Measurements from ENCODE around the gene WDR91. TPM values are rescaled to one million over a fixed set of nuclear protein-coding genes. Genes with fewer than 3 reads are reported as not detected.
A peak's percentile ranks its signal among the peaks of the same experiment; 100 is the strongest.

WDR91 gene
- total RNA-seq, 1 donor from 2014 or later, result 14.5 TPM

GRCh38 chr7:135253851-135254771, 42.8 kb upstream of the WDR91 start:
- no peaks in the 10 kb centered on the region for H3K9me3 Mint-ChIP-seq
- no peaks in the 10 kb centered on the region for H3K36me3 Mint-ChIP-seq (ENCODE audit: low read depth)
- TF ChIP-seq, protein P1, sequence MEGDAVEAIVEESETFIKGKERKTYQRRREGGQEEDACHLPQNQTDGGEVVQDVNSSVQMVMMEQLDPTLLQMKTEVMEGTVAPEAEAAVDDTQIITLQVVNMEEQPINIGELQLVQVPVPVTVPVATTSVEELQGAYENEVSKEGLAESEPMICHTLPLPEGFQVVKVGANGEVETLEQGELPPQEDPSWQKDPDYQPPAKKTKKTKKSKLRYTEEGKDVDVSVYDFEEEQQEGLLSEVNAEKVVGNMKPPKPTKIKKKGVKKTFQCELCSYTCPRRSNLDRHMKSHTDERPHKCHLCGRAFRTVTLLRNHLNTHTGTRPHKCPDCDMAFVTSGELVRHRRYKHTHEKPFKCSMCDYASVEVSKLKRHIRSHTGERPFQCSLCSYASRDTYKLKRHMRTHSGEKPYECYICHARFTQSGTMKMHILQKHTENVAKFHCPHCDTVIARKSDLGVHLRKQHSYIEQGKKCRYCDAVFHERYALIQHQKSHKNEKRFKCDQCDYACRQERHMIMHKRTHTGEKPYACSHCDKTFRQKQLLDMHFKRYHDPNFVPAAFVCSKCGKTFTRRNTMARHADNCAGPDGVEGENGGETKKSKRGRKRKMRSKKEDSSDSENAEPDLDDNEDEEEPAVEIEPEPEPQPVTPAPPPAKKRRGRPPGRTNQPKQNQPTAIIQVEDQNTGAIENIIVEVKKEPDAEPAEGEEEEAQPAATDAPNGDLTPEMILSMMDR (conservative IDR thresholded peaks at IDR 0.05), result no peak
- peaks cover 14% of the 10 kb centered on the region for H3K4me1 Mint-ChIP-seq
- no peak for DNase-seq (ENCODE audit: low read depth, low spot score)
- no peaks in the 10 kb centered on the region for H3K27me3 Mint-ChIP-seq (ENCODE audit: low read depth)
- H3K27ac Mint-ChIP-seq (ENCODE audit: unreplicated experiment), result peak overlapping the region; percentile 71
- no peak overlapping the region for H3K4me3 Mint-ChIP-seq

DNA sequence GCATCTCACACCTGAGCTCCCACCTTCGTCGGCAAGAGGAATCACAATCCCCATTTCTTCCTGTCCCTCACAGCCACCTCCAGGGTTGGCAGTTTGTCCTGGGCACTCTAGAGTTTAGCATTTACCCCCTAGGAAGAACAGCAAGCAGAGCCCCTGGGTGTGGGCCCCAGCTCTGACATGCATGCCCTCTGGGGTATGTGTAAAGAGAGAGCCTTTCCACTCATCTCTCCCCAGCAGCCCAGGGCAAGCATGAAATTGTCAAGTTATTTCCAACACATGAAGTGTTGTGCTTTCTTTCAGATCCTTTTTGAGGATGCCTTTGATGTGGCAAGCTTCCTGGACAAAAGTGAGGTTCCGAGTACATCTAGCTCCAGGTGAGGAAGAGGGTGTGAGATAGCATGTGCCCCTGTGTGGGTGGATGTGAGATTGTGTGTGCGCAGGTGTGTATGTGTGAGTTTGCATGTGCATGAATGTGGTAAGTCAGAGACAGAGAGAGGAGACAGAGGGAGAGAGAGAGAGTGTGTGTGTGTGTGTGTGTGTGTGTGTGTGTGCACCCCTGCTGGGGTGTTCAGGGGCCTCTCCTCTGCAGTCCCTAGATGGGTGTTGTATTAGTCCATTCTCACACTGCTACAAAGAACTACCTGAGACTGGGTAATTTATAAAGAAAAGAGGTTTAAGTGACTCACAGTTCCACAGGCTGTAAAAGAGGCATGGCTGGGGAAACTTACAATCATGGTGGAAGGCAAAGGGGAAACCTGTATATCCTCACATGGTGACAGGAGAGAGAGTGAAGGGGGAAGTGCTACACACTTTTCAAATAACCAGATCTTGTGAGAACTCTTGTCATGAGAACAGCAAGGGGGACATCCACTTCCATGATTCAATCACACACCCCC, 40.4 kb upstream of the WDR91 start:
- Mint-ChIP-seq H3K9me3 (no peaks in the 10 kb centered on the region), H3K4me3 (no peak overlapping the region), H3K27me3 (ENCODE audit: low read depth) (no peaks in the 10 kb centered on the region), H3K36me3 (ENCODE audit: low read depth) (no peaks in the 10 kb centered on the region), H3K27ac (ENCODE audit: unreplicated experiment) (no peak overlapping the region), H3K4me1 (peaks cover 14% of the 10 kb centered on the region)
- no peak for DNase-seq (ENCODE audit: low read depth, low spot score)
- TF ChIP-seq, protein P1 (conservative IDR thresholded peaks at IDR 0.05), result no peak

GRCh38 chr7:135248546-135248945, 37.2 kb upstream of the WDR91 start:
- no peak overlapping the region for H3K4me3 Mint-ChIP-seq
- no peaks in the 10 kb centered on the region for H3K9me3 Mint-ChIP-seq
- TF ChIP-seq, protein P1 (conservative IDR thresholded peaks at IDR 0.05), result no peak
- H3K36me3 Mint-ChIP-seq (ENCODE audit: low read depth), result no peaks in the 10 kb centered on the region
- peaks cover under 1% of the 10 kb centered on the region for H3K27me3 Mint-ChIP-seq (ENCODE audit: low read depth)
- no peak overlapping the region for H3K27ac Mint-ChIP-seq (ENCODE audit: unreplicated experiment)
- H3K4me1 Mint-ChIP-seq, result peaks cover 3% of the 10 kb centered on the region
- DNase-seq (ENCODE audit: low read depth, low spot score), result no peak

GRCh38 chr7:135247746-135248471, 36.6 kb upstream of the WDR91 start:
- TF ChIP-seq, protein P1 (conservative IDR thresholded peaks at IDR 0.05), result no peak
- Mint-ChIP-seq H3K36me3 (ENCODE audit: low read depth) (no peaks in the 10 kb centered on the region), H3K4me3 (no peak overlapping the region), H3K4me1 (peaks cover 3% of the 10 kb centered on the region), H3K27ac (ENCODE audit: unreplicated experiment) (no peak overlapping the region), H3K9me3 (no peaks in the 10 kb centered on the region), H3K27me3 (ENCODE audit: low read depth) (peaks cover 3% of the 10 kb centered on the region)
- DNase-seq (ENCODE audit: low read depth, low spot score), result no peak

GRCh38 chr7:135246191-135246825, 35.0 kb upstream of the WDR91 start:
- peaks cover 4% of the 10 kb centered on the region for H3K4me1 Mint-ChIP-seq
- peaks cover 3% of the 10 kb centered on the region for H3K27me3 Mint-ChIP-seq (ENCODE audit: low read depth)
- no peaks in the 10 kb centered on the region for H3K36me3 Mint-ChIP-seq (ENCODE audit: low read depth)
- no peaks in the 10 kb centered on the region for H3K9me3 Mint-ChIP-seq
- no peak for DNase-seq (ENCODE audit: low read depth, low spot score)
- no peak overlapping the region for H3K27ac Mint-ChIP-seq (ENCODE audit: unreplicated experiment)
- no peak overlapping the region for H3K4me3 Mint-ChIP-seq
- TF ChIP-seq, protein P1 (conservative IDR thresholded peaks at IDR 0.05), result no peak

Measured in neural crest cell (in vitro differentiated cells).